Measurements from ENCODE around the gene RAB10. TPM values are rescaled to one million over a fixed set of nuclear protein-coding genes. Genes with fewer than 3 reads are reported as not detected.

RAB10 gene
- total and polyA plus RNA-seq, 9 of the 15 experiments (the other 6 are each of a cell fraction or from before 2014, with no cell fraction given) = 25.1 to 214 (median 157) TPM

- no peak for TF ChIP-seq TAF1 (IDR thresholded peaks at IDR 0.05; ENCODE audit: control insufficient read depth, extremely low read depth, insufficient read depth, low read length, severe bottlenecking)
- no peak for TF ChIP-seq ZSCAN32 (CRISPR knock-in tag; IDR thresholded peaks at IDR 0.05)
- TF ChIP-seq THRA (IDR thresholded peaks at IDR 0.05) = no peak
- TF ChIP-seq ZNF134 (CRISPR knock-in tag; conservative IDR thresholded peaks at IDR 0.05) = no peak
- TF ChIP-seq MCM2 (IDR thresholded peaks at IDR 0.05; ENCODE audit: low read depth) = no peak
- TF ChIP-seq TEAD4 (IDR thresholded peaks at IDR 0.05; ENCODE audit: low read length) = peak; percentile 51; the same call in 1 of the 2 replicates
- no peak for TF ChIP-seq TEAD4 (CRISPR knock-in tag; IDR thresholded peaks at IDR 0.05; ENCODE audit: borderline replicate concordance)
- no peak for TF ChIP-seq TEAD2 (tag; IDR thresholded peaks at IDR 0.05)
- TF ChIP-seq ZNF140 (CRISPR knock-in tag; IDR thresholded peaks at IDR 0.05) = no peak
- TF ChIP-seq CREM (IDR thresholded peaks at IDR 0.05; ENCODE audit: low read depth) = no peak
- TF ChIP-seq TBP (optimal IDR thresholded peaks at IDR 0.05; ENCODE audit: low read depth, low read length) = no peak
- no peak for TF ChIP-seq ZNF165 (CRISPR knock-in tag; IDR thresholded peaks at IDR 0.05; ENCODE audit: borderline replicate concordance)
- TF ChIP-seq ZNF764 (CRISPR knock-in tag; IDR thresholded peaks at IDR 0.05; ENCODE audit: low read depth) = no peak
- TF ChIP-seq THRAP3 (IDR thresholded peaks at IDR 0.05; ENCODE audit: borderline replicate concordance) = no peak
- 0 out of 2 replicates have a peak, but pooled peaks have one; percentile 46 for TF ChIP-seq TRIM28 (IDR thresholded peaks at IDR 0.05)
- TF ChIP-seq ZBTB40 (IDR thresholded peaks at IDR 0.05) = peak; percentile 35; the same call in 1 of the 2 replicates
- TF ChIP-seq ZBTB40 (CRISPR knock-in tag; IDR thresholded peaks at IDR 0.05) = no peak
- no peak for TF ChIP-seq ZNF24 (IDR thresholded peaks at IDR 0.05)
- no peak for TF ChIP-seq RBM25 (IDR thresholded peaks at IDR 0.05; ENCODE audit: low read depth, low read length, severe bottlenecking)
- TF ChIP-seq TCF7L2 (IDR thresholded peaks at IDR 0.05; ENCODE audit: low read depth, low read length) = no peak
Observed at GRCh38 chr2:26072925-26073768, 39.3 kb downstream of the RAB10 start (continued).
